ENCODE measurements around the gene KCNJ4. TPM values are rescaled to one million over a fixed set of nuclear protein-coding genes. Genes with fewer than 3 reads are reported as not detected.

Gene KCNJ4
- 1.0 TPM in 1 of 2 replicates, not detected in the other for total RNA-seq

GRCh38 chr22:38455076-38455529, at the start of gene KCNJ4:
TSS of gene KCNJ4 (minus strand) at chr22:38455199. CDS start at chr22:38428132, 27,067 bp downstream.

GRCh38 chr22:38467904-38468442, 13.0 kb upstream of the KCNJ4 start, which contains the start of gene KDELR3:
TSS of gene KDELR3 (plus strand) at chr22:38468096. CDS start at chr22:38468234, 138 bp downstream.

Other genes starting within 250 kb of the KCNJ4 start
- gene TMEM184B, start 182.2 kb downstream of the KCNJ4 start, total RNA-seq: 105 and 133 TPM in 2 replicates
- gene CSNK1E, start 137.8 kb downstream of the KCNJ4 start, total RNA-seq: 182 and 185 TPM in 2 replicates
- 64.2 and 64.9 TPM in 2 replicates for gene KDELR3, start 12.9 kb upstream of the KCNJ4 start, total RNA-seq
- 578 and 1,080 TPM in 2 replicates for gene DDX17, start 51.1 kb upstream of the KCNJ4 start, total RNA-seq
- gene DMC1, start 115.0 kb upstream of the KCNJ4 start, total RNA-seq: 0.25 and 0.98 TPM in 2 replicates
- gene FAM227A, start 201.2 kb upstream of the KCNJ4 start, total RNA-seq: 0.65 and 3.9 TPM in 2 replicates
- 17.8 and 18.6 TPM in 2 replicates for gene CBY1, start 201.4 kb upstream of the KCNJ4 start, total RNA-seq
- 36.4 and 66.8 TPM in 2 replicates for gene TOMM22, start 226.8 kb upstream of the KCNJ4 start, total RNA-seq
- gene JOSD1, start 245.7 kb upstream of the KCNJ4 start, total RNA-seq: 66.0 and 76.3 TPM in 2 replicates